Measurements from ENCODE around the gene ZNF311. TPM values are rescaled to one million over a fixed set of nuclear protein-coding genes. Genes with fewer than 3 reads are reported as not detected.
"Not testable (repeated sequence)": the region's sequence is repeated elsewhere in the genome, so short reads cannot be mapped to it uniquely, and the experiment has no call there.

The ZNF311 gene
- total RNA-seq, 4 donors from 2014 or later = 0.36 to 1.9 (median 0.59) TPM

- no peak for DNase-seq (ENCODE audit: low spot score)
- no peak for TF ChIP-seq CTCF (IDR thresholded peaks at IDR 0.05)
- ATAC-seq (ENCODE audit: low FRiP score) = no peak
Observed at GRCh38 chr6:28968476-28968875, 36.6 kb downstream of the ZNF311 start.

GRCh38 chr6:28965706-28966105, 39.4 kb downstream of the ZNF311 start:
- DNase-seq (ENCODE audit: low spot score) (no peak), ATAC-seq (ENCODE audit: low FRiP score) (no peak)
- TF ChIP-seq CTCF (IDR thresholded peaks at IDR 0.05) = no peak

- ATAC-seq (ENCODE audit: low FRiP score) (no peak), DNase-seq (ENCODE audit: low spot score) (no peak)
- no peak for TF ChIP-seq CTCF (IDR thresholded peaks at IDR 0.05)
Observed at GRCh38 chr6:28960846-28961500, 44.1 kb downstream of the ZNF311 start.

- DNase-seq (ENCODE audit: low spot score); ATAC-seq (ENCODE audit: low FRiP score): not testable (repeated sequence)
Observed at GRCh38 chr6:28958561-28959243, 46.4 kb downstream of the ZNF311 start.

- not testable (repeated sequence) for ATAC-seq (ENCODE audit: low FRiP score); DNase-seq (ENCODE audit: low spot score)
Observed at GRCh38 chr6:28957795-28958314, 47.3 kb downstream of the ZNF311 start.

GRCh38 chr6:28956331-28956730, 48.8 kb downstream of the ZNF311 start:
- no peak for TF ChIP-seq CTCF (IDR thresholded peaks at IDR 0.05)
- no peak for DNase-seq (ENCODE audit: low spot score)

GRCh38 chr6:28953585-28954258, 51.4 kb downstream of the ZNF311 start:
- ATAC-seq (ENCODE audit: low FRiP score) = no peak
- DNase-seq (ENCODE audit: low spot score) = no peak
- no peak for TF ChIP-seq CTCF (IDR thresholded peaks at IDR 0.05)

More at GRCh38 chr6:28956331-28956730, 48.8 kb downstream of the ZNF311 start:
- no peak for ATAC-seq (ENCODE audit: low FRiP score)

Measured in omental fat pad (tissue), 4 donors.